GM21526 (cell line): ENCODE results near the gene PMEPA1.

Source experiments
- ATAC-seq: cut with Tn5 transposase; IDR thresholded peaks from one replicate; pipeline ENCODE4 v1.9.1; 2021; ENCODE audit warnings: moderate library complexity; ENCODE audit not compliant: unreplicated experiment, low FRiP score

PMEPA1 gene

GRCh38 chr20:57616143-57616951 is 93.5 kb downstream of the PMEPA1 start:
- no peak for ATAC-seq

GRCh38 chr20:57615445-57615811 is 94.4 kb downstream of the PMEPA1 start:
- ATAC-seq, result no peak

- ATAC-seq, result no peak
Measured at GRCh38 chr20:57614490-57615444, 95.0 kb downstream of the PMEPA1 start.

GRCh38 chr20:57613481-57613921 is 96.3 kb downstream of the PMEPA1 start:
- ATAC-seq, result no peak

GRCh38 chr20:57612916-57613315 is 96.9 kb downstream of the PMEPA1 start:
- no peak for ATAC-seq

- no peak for ATAC-seq
Measured at GRCh38 chr20:57612436-57612835, 97.4 kb downstream of the PMEPA1 start.

GRCh38 chr20:57611586-57612311 is 98.1 kb downstream of the PMEPA1 start:
- no peak for ATAC-seq

GRCh38 chr20:57610261-57610952 is 99.4 kb downstream of the PMEPA1 start:
- ATAC-seq, result no peak

- ATAC-seq, result no peak
Measured at GRCh38 chr20:57609842-57610167, 100.0 kb downstream of the PMEPA1 start.

- no peak for ATAC-seq
Measured at GRCh38 chr20:57609086-57609841, 100.6 kb downstream of the PMEPA1 start.

- no peak for ATAC-seq
Measured at GRCh38 chr20:57608516-57608915, 101.3 kb downstream of the PMEPA1 start.

GRCh38 chr20:57605878-57606277 is 103.9 kb downstream of the PMEPA1 start:
- no peak for ATAC-seq

GRCh38 chr20:57605045-57605444 is 104.8 kb downstream of the PMEPA1 start:
- ATAC-seq, result no peak

- ATAC-seq, result no peak
Measured at GRCh38 chr20:57603120-57603519, 106.7 kb downstream of the PMEPA1 start.

- ATAC-seq, result no peak
Measured at GRCh38 chr20:57601737-57602136, 108.1 kb downstream of the PMEPA1 start.

GRCh38 chr20:57601211-57601570 is 108.6 kb downstream of the PMEPA1 start:
- no peak for ATAC-seq

GRCh38 chr20:57600320-57601210 is 109.2 kb downstream of the PMEPA1 start:
- ATAC-seq, result no peak

- ATAC-seq, result no peak
Measured at GRCh38 chr20:57598491-57598890, 111.3 kb downstream of the PMEPA1 start.
